DMS114 treated with DMSO at 0.1 percent for 48 hours (cell line): Measurements from ENCODE around the gene OXNAD1.

Source experiments
- DNase-seq: peaks from one replicate; lab custom pipeline; 2025; ENCODE audit not compliant: unreplicated experiment; lab: John Stamatoyannopoulos, UW

The OXNAD1 gene

GRCh38 chr3:16264708-16265454, at the start of gene OXNAD1, which contains the start of gene DPH3:
TSS of gene OXNAD1 (plus strand) at chr3:16265212. CDS start at chr3:16270953, 5,741 bp downstream.
TSS of gene DPH3 (minus strand) at chr3:16264943. CDS start at chr3:16264876, 67 bp downstream.
- DNase-seq = peak; percentile 95

GRCh38 chr3:16216373-16216935, 48.6 kb upstream of the OXNAD1 start:
- no peak for DNase-seq

- no peak for DNase-seq
Measured at GRCh38 chr3:16219777-16220176, 45.2 kb upstream of the OXNAD1 start.

GRCh38 chr3:16221990-16222389, 43.0 kb upstream of the OXNAD1 start:
- DNase-seq = no peak

- DNase-seq = no peak
Measured at GRCh38 chr3:16222547-16222946, 42.5 kb upstream of the OXNAD1 start.

GRCh38 chr3:16224325-16224724, 40.7 kb upstream of the OXNAD1 start:
- DNase-seq = no peak

GRCh38 chr3:16227566-16227965, 37.4 kb upstream of the OXNAD1 start:
- DNase-seq = no peak

- no peak for DNase-seq
Measured at GRCh38 chr3:16229681-16230080, 35.3 kb upstream of the OXNAD1 start.

GRCh38 chr3:16231983-16232382, 33.0 kb upstream of the OXNAD1 start:
- no peak for DNase-seq

GRCh38 chr3:16233806-16234205, 31.2 kb upstream of the OXNAD1 start:
- no peak for DNase-seq

- DNase-seq = no peak
Measured at GRCh38 chr3:16234281-16234680, 30.7 kb upstream of the OXNAD1 start.

- DNase-seq = no peak
Measured at GRCh38 chr3:16236030-16236639, 28.9 kb upstream of the OXNAD1 start.

- no peak for DNase-seq
Measured at GRCh38 chr3:16236856-16237393, 28.1 kb upstream of the OXNAD1 start.

- DNase-seq = no peak
Measured at GRCh38 chr3:16239086-16239770, 25.8 kb upstream of the OXNAD1 start.

- no peak for DNase-seq
Measured at GRCh38 chr3:16239780-16240179, 25.2 kb upstream of the OXNAD1 start.

- no peak for DNase-seq
Measured at GRCh38 chr3:16240229-16241023, 24.6 kb upstream of the OXNAD1 start.

GRCh38 chr3:16241225-16241624, 23.8 kb upstream of the OXNAD1 start:
- DNase-seq = no peak

GRCh38 chr3:16242177-16242576, 22.8 kb upstream of the OXNAD1 start:
- DNase-seq = no peak

- no peak for DNase-seq
Measured at GRCh38 chr3:16243706-16244490, 21.1 kb upstream of the OXNAD1 start.

- DNase-seq = no peak
Measured at GRCh38 chr3:16245609-16246008, 19.4 kb upstream of the OXNAD1 start.
